CD4-positive, alpha-beta T cell treated with Interleukin-17A for 4 hours (primary cell): Measurements from ENCODE around the gene ELF1.

Experiments used
- DNase-seq: peaks from one replicate; pipeline ENCODE4 v3.0.0-alpha.2; 2020; ENCODE audit warnings: mixed read lengths

Gene ELF1

DNA sequence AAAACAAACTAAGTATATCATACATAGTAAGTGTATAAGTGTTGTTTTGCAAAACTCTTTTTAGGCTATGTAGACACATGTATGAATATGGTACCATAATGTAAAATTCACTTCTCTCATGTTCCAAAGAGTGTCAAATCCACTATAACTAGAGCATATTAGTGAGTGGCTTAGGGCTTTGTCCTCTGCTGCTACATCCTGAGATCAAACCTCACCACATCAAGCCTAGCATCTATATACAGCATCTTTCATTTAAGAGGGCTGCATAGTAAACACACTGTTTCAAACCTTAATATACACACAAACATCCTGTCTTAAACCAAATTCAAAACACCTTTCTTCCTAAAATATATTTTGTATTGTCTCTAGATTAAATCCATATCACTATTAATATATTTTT, 38.7 kb downstream of the ELF1 start:
- DNase-seq, result peak; percentile 26

DNA sequence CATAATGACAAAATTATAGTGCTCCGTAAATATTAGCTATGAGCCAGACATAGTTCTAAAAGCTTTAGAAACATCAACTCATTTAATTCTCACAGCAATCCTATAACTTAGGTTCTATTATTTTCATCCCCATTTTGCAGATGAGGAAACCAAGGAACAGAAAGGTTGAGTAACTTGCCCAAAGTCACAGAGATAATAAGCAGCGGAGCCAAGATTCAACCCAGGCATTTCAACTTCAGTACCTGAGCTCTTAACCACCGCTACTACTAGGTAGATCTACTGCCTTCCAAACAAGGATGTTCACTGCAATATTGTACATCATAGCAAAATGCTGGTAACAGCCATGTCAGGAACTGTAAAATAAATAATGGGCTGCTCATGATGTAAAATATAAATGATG, 39.9 kb downstream of the ELF1 start:
- DNase-seq, result no peak

DNA sequence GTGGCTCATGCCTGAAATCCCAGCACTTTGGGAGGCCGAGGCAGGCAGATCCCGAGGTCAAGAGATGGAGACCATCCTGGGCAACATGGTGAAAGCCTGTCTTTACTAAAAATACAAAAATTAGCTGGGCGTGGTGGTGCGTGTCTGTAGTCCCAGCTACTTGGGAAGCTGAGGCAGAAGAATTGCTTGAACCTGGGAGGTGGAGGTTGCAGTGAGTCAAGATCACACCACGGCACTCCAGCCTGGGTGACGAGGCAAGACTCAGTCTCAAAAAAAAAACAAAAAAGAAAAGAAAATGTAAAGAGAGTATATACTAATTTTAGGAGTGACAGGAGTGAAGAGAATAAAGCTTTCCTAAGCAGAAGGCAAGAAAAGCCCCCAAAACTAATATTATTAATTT, 41.0 kb downstream of the ELF1 start:
- DNase-seq, result peak; percentile 41

DNA sequence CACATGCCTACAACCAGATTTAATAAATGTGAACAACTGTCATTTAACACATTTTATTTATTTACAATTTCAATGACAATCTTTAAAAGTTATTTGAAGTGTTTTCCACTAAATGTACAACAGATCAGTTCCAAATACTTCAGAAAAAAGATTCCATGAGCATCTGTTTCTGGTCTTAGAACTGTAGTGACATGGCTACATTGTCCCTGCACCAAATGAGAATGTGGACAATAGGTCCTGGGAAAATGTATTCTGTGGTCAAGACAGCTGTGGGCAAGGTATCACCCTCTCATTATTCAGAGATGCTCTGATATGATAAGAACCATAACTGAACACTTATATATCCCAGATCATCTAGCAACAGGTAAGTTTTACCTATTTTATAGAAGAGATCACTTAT, 43.7 kb downstream of the ELF1 start:
- no peak for DNase-seq

DNA sequence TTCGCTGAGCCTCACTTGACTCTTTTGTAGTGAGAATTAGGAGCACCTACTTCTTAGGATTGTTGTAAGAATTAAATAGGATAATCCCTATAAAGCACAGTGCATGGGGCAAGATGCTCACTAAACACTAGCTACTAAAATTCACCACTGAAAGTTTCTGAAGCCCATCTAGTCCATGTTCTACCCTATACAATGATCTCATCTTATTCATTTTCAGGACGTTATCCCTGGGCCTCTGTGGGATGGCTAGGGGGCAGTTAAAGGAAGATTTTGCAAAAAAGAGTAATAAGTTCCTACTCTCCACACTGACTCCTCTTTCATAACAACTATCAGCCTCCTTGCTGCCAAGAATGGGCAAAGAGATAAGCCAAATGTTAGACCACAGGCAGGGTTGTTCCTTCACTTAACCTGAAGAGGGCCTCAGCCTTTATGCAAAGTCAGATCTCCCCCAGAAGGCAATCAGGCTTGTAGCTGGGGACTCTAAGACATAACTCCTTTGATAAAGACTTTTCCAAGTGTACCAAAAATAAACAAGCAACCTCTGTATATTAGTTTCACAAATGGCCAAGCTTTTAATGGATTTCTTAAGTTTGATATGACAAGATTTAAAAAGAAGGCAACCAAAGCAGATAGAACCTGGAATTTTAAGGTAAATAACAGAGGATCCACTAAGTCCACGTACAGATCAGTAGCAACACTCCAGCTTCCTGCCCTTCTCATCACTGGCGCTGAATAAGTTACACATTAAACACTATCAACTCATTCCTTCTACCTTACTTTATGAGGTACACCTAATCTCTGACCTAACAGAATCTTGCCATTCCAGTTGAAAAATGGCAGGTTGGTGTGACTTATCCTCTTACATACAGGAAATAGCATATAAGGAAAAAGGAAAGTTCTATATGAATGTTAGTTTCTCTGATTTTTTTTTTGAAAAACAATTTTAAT, 44.4 kb downstream of the ELF1 start:
- DNase-seq, result peak; percentile 43

DNA sequence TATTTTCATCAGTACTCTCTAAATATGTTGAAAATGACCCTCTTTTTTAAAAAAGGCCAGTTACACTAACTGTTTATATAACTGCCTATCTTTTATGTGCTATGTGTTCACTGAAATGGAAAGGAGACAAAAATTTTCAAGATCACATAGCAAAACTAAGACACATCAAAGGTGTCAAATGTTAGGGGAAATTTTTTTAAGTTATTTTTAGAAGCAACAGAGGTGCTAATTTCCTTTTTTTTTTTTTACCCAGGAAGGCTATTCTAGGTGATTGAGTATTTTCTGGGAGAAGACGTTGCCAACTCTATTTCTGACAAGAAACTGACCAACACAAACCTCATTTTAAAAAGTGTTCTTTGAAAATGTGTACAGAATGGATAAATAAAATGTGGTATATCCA, 45.7 kb downstream of the ELF1 start:
- no peak for DNase-seq

DNA sequence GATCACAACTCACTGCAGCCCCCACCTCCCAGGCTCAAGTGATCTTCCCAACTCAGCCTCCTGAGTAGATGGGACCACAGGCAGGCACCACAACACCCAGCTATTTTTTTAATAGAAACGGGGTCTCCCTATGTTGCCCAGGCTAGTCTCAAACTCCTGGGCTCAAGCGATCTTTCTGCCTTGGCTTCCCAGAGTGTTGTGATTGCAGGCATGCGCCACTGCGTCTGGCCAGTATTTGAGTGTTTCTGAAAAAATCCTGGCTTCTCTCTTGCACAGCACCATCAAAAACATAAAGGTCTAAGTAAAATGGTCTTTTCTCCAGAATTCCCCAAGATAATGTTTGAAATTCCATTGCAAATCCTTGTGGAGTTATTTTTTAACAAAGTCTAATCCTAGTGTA, 47.8 kb downstream of the ELF1 start:
- DNase-seq, result no peak

DNA sequence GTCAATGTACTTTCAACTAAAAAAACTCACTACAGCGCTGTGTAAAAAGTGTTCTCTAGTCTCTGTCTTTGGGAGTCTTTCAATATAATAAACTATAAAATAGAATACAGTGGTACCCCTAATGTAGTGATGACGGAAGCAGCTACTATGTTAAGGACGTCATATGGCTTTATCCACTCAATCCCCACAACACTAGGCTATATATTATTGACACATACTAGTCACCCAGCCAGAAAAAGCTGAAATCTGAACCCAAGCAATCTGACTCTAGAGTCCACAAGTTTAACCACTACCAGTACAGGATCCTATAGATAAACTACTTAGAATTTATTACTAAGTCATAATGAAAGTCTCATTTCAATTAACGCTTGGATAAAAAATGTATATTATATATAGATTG, 48.3 kb downstream of the ELF1 start:
- DNase-seq, result no peak

DNA sequence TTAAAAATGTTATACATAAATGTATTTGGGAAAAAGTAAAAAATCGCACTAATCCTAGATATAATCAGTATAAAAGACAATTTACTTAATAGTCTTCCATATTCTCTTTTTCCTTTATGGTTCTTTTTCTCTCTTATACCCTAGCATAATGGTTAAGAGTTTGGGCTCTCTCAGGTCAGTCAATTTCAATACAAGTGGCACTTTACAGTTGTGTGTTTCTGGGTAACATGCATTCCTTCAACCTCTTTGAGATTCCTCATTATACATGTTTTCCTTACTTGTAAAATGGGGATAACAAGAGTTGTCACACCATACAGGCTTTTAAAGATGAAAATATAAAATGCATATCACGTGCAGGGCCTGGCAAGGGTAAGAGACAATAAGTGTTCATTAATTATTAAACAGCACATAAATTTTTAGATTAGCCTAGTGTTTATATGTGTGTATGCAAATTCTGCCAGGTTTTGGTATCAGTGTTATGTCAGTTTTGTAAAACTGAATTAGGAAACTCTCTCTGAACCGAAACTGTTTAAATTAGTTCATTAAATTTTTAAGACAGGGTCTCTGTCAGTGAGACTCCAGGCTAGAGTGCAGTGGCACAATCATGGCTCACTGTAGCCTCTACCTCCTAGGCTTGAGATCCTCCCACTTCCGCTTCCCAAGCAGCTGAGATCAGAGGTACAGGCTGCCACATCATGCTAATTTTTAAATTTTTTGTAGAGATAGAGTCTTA, 49.8 kb downstream of the ELF1 start:
- DNase-seq, result peak; percentile 59

DNA sequence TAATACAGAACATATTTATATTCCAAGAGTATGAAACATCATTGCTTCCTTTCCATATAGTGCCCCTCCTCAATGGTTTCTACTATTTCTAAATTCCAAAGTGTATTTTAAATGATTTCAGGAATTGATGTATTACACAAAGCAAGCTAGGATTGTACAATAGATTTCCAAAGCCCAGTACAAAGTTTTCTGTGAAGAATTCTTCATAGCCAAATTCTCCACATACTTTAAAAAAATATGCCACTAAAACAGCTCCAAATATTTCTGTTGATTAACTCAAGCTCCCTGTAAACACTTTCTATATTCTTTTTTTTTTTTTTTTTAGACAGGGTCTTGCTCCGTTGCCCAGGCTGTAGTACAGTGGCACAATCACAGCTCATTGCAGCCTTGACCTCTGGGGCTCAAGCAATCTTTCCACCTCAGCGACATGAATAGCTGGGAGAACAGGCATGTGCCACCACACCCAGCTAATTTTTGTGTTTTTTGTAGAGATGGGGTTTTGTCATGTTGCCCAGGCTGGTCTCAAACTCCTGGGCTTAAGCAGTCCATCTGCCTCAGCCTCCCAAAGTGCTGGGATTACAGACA, 50.6 kb downstream of the ELF1 start:
- DNase-seq, result no peak

DNA sequence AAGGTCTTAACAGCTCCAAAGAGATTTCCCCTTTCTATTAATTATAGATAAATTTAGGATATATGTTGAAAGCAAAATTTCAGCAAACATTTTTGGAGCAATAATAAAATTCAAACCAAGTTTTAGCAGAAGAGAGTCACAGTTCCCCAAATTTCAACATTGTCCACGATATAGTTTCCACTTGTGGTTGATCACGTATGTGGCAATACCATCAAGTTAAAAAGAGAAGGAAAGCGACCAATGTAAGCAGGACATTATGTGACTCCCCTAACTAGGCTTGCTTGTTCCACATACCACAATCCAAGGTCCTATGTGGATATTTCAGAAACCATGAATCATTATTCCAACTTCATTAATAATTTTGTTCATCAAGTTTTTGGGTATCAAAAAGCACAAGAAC, 52.8 kb downstream of the ELF1 start:
- no peak for DNase-seq

DNA sequence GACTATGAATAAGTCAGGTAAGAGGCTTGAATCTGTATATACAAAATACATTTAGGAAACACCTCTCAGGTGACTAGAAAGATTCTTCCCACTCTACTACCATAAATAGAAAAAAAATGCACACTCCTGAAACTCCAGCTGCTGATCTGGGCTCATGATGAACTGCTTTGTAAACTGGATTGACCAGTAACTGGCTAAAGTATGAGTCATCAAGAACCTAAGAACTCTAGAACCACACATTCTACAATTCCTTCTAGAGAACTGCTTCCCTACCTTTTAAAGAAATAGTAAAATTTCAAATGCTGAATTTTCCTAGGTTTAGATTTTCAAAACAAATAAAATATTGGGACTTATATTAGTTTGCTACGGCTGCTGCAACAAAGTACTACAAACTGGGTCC, 55.2 kb downstream of the ELF1 start:
- DNase-seq, result no peak

DNA sequence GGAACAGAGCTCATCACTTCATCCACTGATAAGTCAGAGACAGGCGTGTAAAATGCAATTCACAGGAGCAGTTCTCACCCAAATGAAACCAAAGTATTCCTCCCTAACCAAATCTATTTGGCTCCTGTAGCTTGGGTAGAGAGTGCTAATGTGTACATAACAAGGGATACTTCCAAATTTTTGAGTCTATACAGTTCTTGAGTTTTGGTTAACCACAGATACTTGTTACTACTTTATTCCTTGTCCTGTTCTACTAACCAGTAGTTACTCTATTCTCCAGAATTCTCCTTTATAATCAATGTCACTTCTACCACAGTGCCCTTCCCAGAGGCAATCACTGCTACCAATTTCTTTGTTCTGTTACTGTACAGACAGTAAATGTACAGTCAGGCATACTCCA, 57.3 kb downstream of the ELF1 start:
- no peak for DNase-seq

DNA sequence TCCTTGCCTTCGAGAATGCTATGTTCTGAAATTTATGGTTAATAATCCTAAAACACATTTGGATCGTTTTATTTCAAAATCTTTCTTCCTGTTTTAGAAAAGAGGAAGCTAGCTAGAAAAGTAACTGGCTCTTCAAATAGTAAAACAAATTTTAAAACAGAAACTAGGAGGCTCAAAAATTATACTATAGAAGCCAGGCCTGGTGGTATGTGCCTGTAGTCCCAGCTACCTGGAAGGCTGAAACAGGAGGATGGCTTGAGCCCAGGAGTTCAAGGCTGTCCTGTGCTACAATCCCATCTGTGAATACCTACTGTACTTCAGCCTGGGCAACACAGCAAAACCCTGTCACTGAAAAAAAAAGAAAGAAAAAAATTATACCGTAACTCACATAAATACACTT, 57.9 kb downstream of the ELF1 start:
- no peak for DNase-seq

DNA sequence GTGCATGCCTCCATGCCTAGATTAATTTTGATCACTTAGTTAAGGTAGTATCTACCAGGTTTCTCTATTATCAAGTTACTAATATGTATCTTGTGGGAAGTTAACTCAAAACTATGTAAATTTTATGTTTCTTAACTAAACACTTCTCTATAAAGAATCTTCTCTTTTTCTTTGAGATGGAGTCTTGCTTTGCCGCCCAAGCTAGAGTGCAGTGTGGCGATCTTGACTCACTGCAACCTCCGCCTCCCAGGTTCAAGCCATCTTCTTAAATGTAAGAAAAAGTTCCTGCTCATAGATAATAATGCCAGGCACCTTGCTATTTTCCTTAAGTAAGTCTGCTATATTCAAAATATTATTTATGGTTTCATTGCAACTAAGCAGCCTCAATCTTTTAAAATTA, 58.4 kb downstream of the ELF1 start:
- no peak for DNase-seq

DNA sequence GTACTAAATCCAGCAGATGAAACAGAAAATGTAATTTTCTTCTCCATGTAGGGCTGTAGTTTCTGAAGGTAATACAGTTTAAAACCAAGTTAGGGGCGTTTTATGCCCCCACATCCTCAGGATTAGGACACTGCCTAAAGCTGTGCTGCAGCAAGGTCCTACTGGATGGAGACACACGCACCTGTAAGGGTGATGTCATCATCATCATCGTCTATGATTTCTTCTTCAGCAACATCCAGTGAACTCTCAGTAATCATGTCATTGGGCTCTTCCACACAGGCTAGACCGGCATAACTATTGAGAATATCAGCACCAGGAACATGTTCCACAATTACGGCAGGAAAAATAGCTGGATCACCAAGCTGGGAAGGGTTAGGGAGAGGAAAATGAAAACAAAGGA, 60.5 kb downstream of the ELF1 start:
- DNase-seq, result no peak

DNA sequence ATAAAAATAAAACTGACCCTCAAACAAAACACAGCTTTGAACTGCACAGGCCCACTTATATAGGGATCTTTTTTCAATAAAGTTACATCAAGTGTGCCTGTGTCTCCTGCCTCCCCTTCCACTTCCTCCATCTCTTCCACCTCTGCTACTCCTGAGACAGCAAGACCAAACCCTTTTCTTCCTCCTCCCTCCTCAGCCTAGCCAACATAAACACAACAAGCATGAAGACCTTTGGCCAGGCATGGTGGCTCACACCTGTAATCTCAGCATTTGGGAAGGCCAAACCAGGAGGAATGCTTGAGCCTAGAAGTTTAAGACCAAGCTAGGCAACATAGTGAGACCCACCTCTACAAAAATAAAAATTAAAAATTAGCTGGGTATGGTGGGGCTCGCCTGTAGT, 72.6 kb downstream of the ELF1 start:
- no peak for DNase-seq

DNA sequence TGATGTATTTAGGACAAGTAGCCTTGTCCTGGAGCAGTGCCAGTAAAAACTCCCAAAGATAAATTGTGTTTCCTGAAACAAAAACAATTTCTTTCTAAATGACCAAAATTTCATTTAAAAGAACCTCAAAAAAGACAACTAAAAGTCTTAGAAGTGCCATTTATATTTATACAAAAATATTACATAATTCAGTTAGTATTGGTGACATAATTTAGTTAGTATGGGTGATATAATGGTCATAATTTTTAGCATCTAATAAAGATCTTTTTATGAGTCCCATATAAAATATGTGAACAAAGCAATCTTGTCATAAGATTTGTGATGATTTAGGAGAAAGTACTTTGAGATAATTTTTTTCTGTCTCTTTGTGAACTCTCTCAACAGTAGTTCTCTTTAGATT, 76.0 kb downstream of the ELF1 start:
- DNase-seq, result no peak

DNA sequence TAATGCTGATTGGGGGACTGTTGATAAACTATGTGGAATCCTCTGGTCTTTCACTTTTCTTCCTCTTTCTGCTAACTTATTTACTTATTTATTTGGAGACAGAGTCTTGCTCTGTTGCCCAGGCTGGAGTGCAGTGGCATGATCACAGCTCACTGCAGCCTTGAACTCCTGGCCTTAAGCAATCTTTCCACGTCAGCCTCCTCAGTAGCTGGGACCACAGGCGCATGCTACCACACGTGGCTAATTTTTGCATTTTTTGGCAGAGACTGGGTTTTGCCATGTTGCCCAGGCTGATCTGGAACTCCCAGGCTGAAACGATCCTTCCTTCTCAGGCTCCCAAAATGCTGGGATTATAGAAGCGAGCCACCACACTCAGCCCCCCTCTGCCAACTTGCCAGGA, 77.5 kb downstream of the ELF1 start:
- no peak for DNase-seq

DNA sequence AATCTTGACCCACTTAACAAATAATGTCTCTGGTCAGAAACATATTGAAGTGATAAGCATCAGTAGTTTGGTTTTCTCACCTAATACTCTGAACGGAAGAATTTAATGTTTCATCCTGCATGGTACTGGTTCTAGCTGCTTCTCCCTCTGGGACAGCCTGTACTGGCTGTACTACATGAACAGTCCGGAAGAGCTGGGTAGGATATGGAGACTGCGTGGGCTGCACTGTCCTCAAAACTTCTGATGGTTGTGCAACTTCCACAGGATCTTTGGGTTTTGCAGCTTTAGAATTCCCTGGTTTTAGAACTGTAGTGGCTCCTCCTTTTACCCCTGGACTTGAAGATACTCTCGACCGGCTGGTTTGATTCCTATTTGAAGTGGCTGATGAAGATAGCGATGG, 78.3 kb downstream of the ELF1 start:
- no peak for DNase-seq

DNA sequence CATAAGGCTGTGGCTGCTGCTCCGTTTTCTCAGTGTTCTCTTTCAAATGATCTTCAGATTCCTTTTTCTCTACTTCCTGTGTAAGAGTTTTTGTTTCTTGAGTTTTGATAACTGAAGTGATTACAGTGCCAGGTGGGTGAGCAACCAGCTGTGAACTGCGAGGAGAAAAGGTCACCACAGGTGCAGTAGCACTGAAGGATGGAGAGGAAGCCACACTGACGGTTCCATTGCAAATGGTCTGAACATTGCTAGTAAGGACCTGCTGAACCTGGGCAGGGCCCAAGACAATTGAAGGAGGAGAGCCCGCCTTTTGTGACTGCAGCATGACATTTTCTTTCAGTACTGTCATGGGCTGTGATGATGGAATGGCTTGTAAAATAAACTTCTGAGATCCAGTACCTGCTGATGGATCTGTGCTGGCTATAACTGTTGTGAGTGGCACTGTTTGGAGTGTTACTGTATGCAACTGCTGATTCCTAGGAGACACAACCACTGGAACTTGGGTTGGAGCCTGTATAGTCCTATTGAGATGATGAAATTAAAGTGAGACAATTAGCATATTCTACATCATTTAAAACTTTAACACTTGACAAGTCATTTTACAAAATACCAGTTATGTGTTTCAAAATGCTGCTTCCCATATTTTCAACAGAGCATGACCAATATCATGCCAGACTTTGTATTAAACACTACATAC, 85.5 kb downstream of the ELF1 start:
- peak; percentile 17 for DNase-seq

DNA sequence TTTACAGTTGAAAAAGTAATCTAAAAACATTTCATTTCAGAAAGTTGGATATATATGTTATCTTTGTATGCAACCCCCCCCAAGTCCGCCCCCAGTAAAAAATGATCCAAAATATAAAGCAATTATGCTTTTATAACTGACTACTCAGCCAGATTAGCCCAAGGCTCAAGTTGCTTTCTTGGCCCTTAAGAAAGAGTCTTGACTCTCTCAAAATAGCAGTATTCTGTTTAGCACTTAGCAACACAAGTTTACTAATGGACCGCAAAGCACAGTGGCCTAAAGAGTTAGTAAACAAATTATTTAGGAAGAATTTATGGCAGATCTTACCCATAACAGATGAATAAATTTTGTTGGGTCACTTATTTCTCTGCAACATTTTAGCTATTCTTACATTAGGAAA, 86.9 kb downstream of the ELF1 start:
- no peak for DNase-seq

DNA sequence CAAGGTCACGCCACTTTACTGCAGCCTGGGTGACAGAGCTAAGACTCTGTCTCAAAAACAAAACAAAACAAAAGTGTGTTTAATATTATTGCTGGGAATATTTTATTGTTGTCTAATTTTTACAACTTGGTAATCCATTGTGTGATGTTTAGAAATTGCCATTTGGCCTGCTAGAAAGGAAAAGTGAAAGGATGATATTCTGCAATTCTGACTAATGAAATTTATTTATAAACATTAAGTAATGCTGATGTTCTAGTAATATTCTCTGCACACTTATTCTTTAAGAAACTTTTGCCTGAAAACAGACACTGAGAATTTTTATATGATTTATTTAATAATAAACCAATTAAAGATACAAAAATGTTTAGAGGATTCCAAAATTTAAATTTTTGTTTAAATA, 87.4 kb downstream of the ELF1 start:
- no peak for DNase-seq
